Measurements from ENCODE around the gene MED9.

Gene MED9

GRCh38 chr17:17514993-17515933, 38.5 kb downstream of the MED9 start:
- Histone ChIP-seq H3K36me3 (ENCODE audit: control insufficient read depth, insufficient read depth, low read length) (peaks cover 3% of the 10 kb centered on the region), H3K27me3 (ENCODE audit: control insufficient read depth, insufficient read depth, low read length) (no peaks in the 10 kb centered on the region), H3K4me1 (ENCODE audit: control insufficient read depth, insufficient read depth, low read length) (no peaks in the 10 kb centered on the region), H3K9ac (ENCODE audit: low read depth, low read length) (no peak overlapping the region), H3K9me3 (ENCODE audit: control insufficient read depth, insufficient read depth, low read length) (no peaks in the 10 kb centered on the region), H3K4me3 (ENCODE audit: low read depth, low read length) (no peak overlapping the region)

GRCh38 chr17:17515934-17516930, 39.4 kb downstream of the MED9 start:
- no peaks in the 10 kb centered on the region for H3K9me3 ChIP-seq (ENCODE audit: control insufficient read depth, insufficient read depth, low read length)
- no peak overlapping the region for H3K4me3 ChIP-seq (ENCODE audit: low read depth, low read length)
- H3K27me3 ChIP-seq (ENCODE audit: control insufficient read depth, insufficient read depth, low read length) = no peaks in the 10 kb centered on the region
- peaks cover 5% of the 10 kb centered on the region for H3K36me3 ChIP-seq (ENCODE audit: control insufficient read depth, insufficient read depth, low read length)
- no peak overlapping the region for H3K9ac ChIP-seq (ENCODE audit: low read depth, low read length)
- no peaks in the 10 kb centered on the region for H3K4me1 ChIP-seq (ENCODE audit: control insufficient read depth, insufficient read depth, low read length)

DNA sequence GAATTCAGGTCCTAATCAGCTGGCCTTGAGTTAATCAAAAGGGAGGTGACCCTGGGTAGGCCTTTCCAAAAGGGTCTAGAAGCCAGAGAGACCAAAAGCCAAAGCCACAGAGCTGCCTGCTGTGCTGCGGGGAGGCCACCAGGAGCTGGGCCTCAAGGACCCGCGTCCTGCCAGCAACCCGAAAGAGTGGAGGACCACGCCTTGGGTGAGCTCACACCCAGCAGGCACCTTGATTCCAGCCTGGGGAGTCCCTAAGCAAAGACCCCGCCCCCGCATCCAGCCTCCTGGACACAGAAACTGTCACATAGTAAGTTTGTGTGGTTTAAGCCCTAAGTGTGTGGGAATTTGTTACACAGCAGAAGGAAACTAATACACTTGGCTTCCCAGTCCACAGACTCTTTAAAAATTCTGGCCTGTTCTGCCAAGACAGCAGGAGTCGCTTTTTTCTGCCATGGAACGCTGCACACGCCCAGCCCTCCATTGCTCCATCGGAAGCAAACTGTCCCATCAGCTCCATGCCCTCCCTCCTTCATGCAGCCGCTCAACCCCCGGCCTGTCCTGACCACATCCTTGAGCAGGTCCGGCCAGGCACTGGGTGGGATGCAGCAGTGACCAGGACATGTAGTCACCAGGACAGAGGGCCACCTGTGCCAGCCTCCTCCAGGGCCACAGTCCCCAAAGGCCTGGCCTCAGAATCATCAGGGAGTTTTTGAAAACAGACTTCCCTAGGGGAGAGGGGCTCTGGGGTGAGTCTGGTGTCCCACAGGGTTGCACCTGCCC, 40.3 kb downstream of the MED9 start:
- Histone ChIP-seq H3K4me1 (ENCODE audit: control insufficient read depth, insufficient read depth, low read length) (peaks cover under 1% of the 10 kb centered on the region), H3K4me3 (ENCODE audit: low read depth, low read length) (no peak overlapping the region), H3K27me3 (ENCODE audit: control insufficient read depth, insufficient read depth, low read length) (no peaks in the 10 kb centered on the region), H3K36me3 (ENCODE audit: control insufficient read depth, insufficient read depth, low read length) (peaks cover 9% of the 10 kb centered on the region), H3K9me3 (ENCODE audit: control insufficient read depth, insufficient read depth, low read length) (no peaks in the 10 kb centered on the region), H3K9ac (ENCODE audit: low read depth, low read length) (peak overlapping the region; percentile 24)

- Histone ChIP-seq H3K9ac (ENCODE audit: low read depth, low read length) (no peak overlapping the region), H3K36me3 (ENCODE audit: control insufficient read depth, insufficient read depth, low read length) (peaks cover 9% of the 10 kb centered on the region)
Observed at GRCh38 chr17:17518014-17518413, 41.2 kb downstream of the MED9 start.

GRCh38 chr17:17518951-17519350, 42.2 kb downstream of the MED9 start:
- Histone ChIP-seq H3K4me3 (ENCODE audit: low read depth, low read length) (no peak overlapping the region), H3K27me3 (ENCODE audit: control insufficient read depth, insufficient read depth, low read length) (no peaks in the 10 kb centered on the region), H3K9ac (ENCODE audit: low read depth, low read length) (no peak overlapping the region), H3K36me3 (ENCODE audit: control insufficient read depth, insufficient read depth, low read length) (peaks cover 9% of the 10 kb centered on the region), H3K4me1 (ENCODE audit: control insufficient read depth, insufficient read depth, low read length) (peaks cover 3% of the 10 kb centered on the region), H3K9me3 (ENCODE audit: control insufficient read depth, insufficient read depth, low read length) (no peaks in the 10 kb centered on the region)

More at GRCh38 chr17:17518014-17518413, 41.2 kb downstream of the MED9 start:
- no peaks in the 10 kb centered on the region for H3K27me3 ChIP-seq (ENCODE audit: control insufficient read depth, insufficient read depth, low read length)
- H3K9me3 ChIP-seq (ENCODE audit: control insufficient read depth, insufficient read depth, low read length) = no peaks in the 10 kb centered on the region
- H3K4me1 ChIP-seq (ENCODE audit: control insufficient read depth, insufficient read depth, low read length) = peaks cover 3% of the 10 kb centered on the region
- no peak overlapping the region for H3K4me3 ChIP-seq (ENCODE audit: low read depth, low read length)

GRCh38 chr17:17519886-17520285, 43.1 kb downstream of the MED9 start:
- Histone ChIP-seq H3K36me3 (ENCODE audit: control insufficient read depth, insufficient read depth, low read length) (peaks cover 9% of the 10 kb centered on the region), H3K9ac (ENCODE audit: low read depth, low read length) (no peak overlapping the region), H3K27me3 (ENCODE audit: control insufficient read depth, insufficient read depth, low read length) (no peaks in the 10 kb centered on the region), H3K9me3 (ENCODE audit: control insufficient read depth, insufficient read depth, low read length) (no peaks in the 10 kb centered on the region), H3K4me1 (ENCODE audit: control insufficient read depth, insufficient read depth, low read length) (peaks cover 3% of the 10 kb centered on the region), H3K4me3 (ENCODE audit: low read depth, low read length) (no peak overlapping the region)

DNA sequence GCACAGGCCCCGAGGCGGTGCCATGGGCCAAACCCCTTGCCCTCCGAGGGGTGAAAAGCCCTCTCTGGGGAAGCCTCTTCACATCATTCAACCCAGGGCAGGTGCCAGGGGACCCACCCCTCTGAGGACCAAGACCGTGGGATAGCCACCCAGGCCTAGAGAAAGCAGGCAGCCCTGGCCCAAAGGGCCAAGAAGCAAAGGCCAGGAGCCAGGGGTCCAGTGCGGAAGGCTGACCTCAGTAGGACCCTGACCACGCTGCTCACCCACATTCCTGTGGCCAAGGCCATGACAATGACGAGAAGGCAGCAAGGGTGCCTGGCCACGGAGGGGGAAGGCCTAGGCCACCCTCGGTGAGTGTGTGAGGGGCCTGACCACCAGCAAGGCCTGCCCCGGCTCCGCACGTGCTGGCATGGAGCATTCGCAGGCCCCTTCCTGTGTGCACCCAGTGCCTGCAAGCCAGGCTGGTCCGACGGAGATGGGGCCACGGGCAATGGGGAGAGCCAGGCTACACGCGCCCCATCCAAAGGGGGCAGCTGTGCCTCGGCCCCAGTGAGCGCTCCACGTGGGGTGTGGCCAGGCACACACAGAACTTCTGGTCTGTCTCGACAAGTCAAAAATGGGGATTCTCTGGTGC, 43.9 kb downstream of the MED9 start:
- Histone ChIP-seq H3K4me3 (ENCODE audit: low read depth, low read length) (no peak overlapping the region), H3K9ac (ENCODE audit: low read depth, low read length) (no peak overlapping the region), H3K4me1 (ENCODE audit: control insufficient read depth, insufficient read depth, low read length) (peaks cover 3% of the 10 kb centered on the region), H3K36me3 (ENCODE audit: control insufficient read depth, insufficient read depth, low read length) (peaks cover 9% of the 10 kb centered on the region), H3K9me3 (ENCODE audit: control insufficient read depth, insufficient read depth, low read length) (no peaks in the 10 kb centered on the region), H3K27me3 (ENCODE audit: control insufficient read depth, insufficient read depth, low read length) (no peaks in the 10 kb centered on the region)

DNA sequence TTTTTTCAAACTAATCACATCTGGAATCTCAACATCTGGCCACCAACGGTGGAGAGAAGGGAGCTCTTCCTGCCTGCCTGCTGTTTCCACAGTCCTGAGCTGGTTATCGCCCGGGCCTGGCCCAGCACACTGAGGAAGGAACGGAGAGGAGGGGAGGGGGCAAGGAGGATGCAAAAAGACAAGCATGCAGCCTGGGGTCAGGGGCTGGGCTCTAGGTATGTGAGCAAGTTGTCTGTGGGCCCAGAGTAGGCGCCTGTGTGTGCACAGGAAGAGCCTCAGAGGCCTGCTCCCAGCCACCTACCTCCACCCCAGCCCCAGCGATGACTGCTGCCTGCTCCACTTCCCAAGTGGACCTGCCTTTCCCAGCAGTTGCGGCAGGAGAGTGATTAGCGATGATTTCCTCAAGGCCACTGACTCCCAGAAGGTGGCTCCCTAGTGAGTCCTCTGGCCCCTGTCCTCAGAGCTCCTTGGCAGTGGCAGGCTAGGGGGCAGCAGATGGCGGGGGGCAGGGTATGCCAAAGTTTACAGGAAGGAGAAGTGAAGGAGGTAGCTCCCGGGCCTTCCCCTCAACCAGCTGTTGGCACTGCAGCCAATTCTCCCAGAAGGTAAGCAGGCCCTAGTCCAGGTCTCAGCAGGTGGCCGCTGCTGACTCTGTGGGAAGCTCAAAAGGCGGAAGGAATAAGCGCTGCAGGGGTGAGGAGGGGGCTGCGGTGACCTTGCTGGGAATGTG, 46.4 kb downstream of the MED9 start:
- peaks cover 3% of the 10 kb centered on the region for H3K4me1 ChIP-seq (ENCODE audit: control insufficient read depth, insufficient read depth, low read length)
- H3K27me3 ChIP-seq (ENCODE audit: control insufficient read depth, insufficient read depth, low read length) = no peaks in the 10 kb centered on the region
- H3K4me3 ChIP-seq (ENCODE audit: low read depth, low read length) = no peak overlapping the region
- peak overlapping the region; percentile 5 for H3K9ac ChIP-seq (ENCODE audit: low read depth, low read length)
- peaks cover 9% of the 10 kb centered on the region for H3K36me3 ChIP-seq (ENCODE audit: control insufficient read depth, insufficient read depth, low read length)
- no peaks in the 10 kb centered on the region for H3K9me3 ChIP-seq (ENCODE audit: control insufficient read depth, insufficient read depth, low read length)

DNA sequence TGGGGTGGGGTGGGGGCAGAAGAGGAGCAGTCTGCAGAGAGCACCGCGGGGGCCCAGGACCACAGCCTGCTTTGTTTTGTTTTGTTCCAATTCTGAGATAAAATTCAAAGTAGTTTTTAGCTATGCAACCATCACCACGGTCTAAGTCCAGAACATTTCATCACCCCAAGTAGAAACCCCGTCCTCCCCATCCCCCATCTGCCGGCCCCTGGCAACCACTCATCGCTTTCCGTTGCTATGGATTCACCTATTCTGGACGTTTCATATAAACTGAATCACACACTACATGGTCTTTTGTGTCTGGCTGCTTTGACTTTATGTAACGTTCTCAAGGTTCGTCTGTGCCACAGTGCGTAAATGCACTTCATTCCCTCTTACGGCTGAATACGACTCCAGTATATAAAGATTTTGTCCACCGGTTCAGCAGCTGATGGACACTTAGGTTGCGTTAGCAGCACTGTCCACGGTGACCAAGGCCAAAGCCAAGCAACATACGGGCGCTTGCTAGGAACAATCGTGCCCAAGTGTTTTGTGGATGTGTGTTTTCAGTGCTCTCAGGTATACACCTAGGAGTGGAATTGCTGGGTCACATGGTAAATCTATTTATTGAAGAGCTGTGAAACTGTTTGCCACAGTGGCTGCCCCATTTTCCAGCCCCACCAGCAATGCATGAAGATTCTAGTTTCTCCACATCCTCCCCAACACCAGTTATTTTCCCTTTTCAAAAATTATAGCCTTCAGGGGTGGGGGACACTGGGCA, 47.1 kb downstream of the MED9 start:
- H3K27me3 ChIP-seq (ENCODE audit: control insufficient read depth, insufficient read depth, low read length) = no peaks in the 10 kb centered on the region
- H3K36me3 ChIP-seq (ENCODE audit: control insufficient read depth, insufficient read depth, low read length) = peaks cover 6% of the 10 kb centered on the region
- H3K4me1 ChIP-seq (ENCODE audit: control insufficient read depth, insufficient read depth, low read length) = peaks cover 3% of the 10 kb centered on the region
- no peak overlapping the region for H3K4me3 ChIP-seq (ENCODE audit: low read depth, low read length)
- H3K9me3 ChIP-seq (ENCODE audit: control insufficient read depth, insufficient read depth, low read length) = no peaks in the 10 kb centered on the region
- H3K9ac ChIP-seq (ENCODE audit: low read depth, low read length) = no peak overlapping the region

DNA sequence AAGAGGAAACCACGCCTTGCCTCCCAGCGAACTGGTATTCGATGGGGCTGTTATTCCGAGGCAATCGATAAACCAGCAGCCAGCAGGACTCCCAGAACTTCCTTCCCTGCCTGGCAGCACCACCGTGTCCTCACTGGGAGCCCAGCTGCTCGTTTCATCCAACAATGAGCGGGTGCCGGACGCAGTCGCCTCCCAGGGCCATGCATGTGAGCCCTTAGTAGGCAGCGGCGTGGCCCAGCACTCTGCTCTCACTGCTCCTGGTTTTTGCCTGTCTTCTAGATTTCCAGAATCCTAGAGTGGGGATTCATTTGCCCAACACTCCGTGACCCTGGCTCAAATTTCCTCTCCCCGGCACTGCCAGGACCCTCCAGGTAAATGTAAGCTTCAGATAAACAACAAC, 48.5 kb downstream of the MED9 start:
- no peaks in the 10 kb centered on the region for H3K27me3 ChIP-seq (ENCODE audit: control insufficient read depth, insufficient read depth, low read length)
- H3K9ac ChIP-seq (ENCODE audit: low read depth, low read length) = no peak overlapping the region
- H3K4me3 ChIP-seq (ENCODE audit: low read depth, low read length) = no peak overlapping the region
- peaks cover 3% of the 10 kb centered on the region for H3K4me1 ChIP-seq (ENCODE audit: control insufficient read depth, insufficient read depth, low read length)
- H3K9me3 ChIP-seq (ENCODE audit: control insufficient read depth, insufficient read depth, low read length) = no peaks in the 10 kb centered on the region
- H3K36me3 ChIP-seq (ENCODE audit: control insufficient read depth, insufficient read depth, low read length) = peaks cover 6% of the 10 kb centered on the region
